ENCODE measurements around the gene PTPRZ1. TPM values are rescaled to one million over a fixed set of nuclear protein-coding genes. Genes with fewer than 3 reads are reported as not detected.

The PTPRZ1 gene
- total RNA-seq, 3 donors from 2014 or later (not counting 1 experiment from before 2014, with no cell fraction given) = not detected

DNA sequence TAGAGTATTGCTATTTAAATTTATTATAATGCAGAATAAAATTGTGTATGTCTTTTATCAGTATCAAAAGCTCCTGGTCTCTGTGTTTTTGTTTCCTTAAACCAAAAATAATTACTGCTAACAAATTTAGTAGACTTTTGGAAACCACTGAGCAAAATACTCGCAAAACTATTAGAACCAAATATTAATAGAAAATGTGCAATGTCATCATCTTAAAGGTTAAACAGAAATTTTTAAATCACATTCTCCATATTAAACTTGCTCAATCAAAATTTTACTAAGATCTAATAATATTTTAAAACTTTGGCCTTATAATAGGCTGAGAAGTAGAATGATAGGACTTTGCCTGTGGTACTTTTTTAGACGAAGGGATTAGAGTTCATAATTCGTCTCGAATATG lies 222.7 kb downstream of the PTPRZ1 start:
- H3K36me3 ChIP-seq (ENCODE audit: control insufficient read depth, insufficient read depth, low read length) = no peaks in the 10 kb centered on the region
- H3K4me3 ChIP-seq (ENCODE audit: low read length) = no peak overlapping the region
- Mint-ChIP-seq H3K4me3 (no peak overlapping the region), H3K36me3 (peaks cover 6% of the 10 kb centered on the region), H3K9me3 (peaks cover 0 to 3% of the 10 kb centered on the region in 2 donors), H3K4me1 (no peaks in the 10 kb centered on the region), H3K27me3 (ENCODE audit: low read depth in 2 of 2) (no peaks in the 10 kb centered on the region), H3K27ac (no peak overlapping the region)
- no peaks in the 10 kb centered on the region for H3K4me1 ChIP-seq (ENCODE audit: control insufficient read depth, insufficient read depth, low read length)
- intact Hi-C loops (cut with micrococcal nuclease) = no loop called here
- no peak overlapping the region for H3K27ac ChIP-seq (ENCODE audit: low read length)
- no peaks in the 10 kb centered on the region for H3K9me3 ChIP-seq (ENCODE audit: control insufficient read depth, insufficient read depth, low read length)
- WGBS (ENCODE audit: insufficient coverage) = 93% methylated on average over 3 of the region's 4 CpGs
- TF ChIP-seq, protein P1, sequence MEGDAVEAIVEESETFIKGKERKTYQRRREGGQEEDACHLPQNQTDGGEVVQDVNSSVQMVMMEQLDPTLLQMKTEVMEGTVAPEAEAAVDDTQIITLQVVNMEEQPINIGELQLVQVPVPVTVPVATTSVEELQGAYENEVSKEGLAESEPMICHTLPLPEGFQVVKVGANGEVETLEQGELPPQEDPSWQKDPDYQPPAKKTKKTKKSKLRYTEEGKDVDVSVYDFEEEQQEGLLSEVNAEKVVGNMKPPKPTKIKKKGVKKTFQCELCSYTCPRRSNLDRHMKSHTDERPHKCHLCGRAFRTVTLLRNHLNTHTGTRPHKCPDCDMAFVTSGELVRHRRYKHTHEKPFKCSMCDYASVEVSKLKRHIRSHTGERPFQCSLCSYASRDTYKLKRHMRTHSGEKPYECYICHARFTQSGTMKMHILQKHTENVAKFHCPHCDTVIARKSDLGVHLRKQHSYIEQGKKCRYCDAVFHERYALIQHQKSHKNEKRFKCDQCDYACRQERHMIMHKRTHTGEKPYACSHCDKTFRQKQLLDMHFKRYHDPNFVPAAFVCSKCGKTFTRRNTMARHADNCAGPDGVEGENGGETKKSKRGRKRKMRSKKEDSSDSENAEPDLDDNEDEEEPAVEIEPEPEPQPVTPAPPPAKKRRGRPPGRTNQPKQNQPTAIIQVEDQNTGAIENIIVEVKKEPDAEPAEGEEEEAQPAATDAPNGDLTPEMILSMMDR (IDR thresholded peaks at IDR 0.05) = no peak
- DNase-seq = no peak
- no peak for ATAC-seq
- H3K27me3 ChIP-seq (ENCODE audit: control insufficient read depth, insufficient read depth, low read length) = no peaks in the 10 kb centered on the region

DNA sequence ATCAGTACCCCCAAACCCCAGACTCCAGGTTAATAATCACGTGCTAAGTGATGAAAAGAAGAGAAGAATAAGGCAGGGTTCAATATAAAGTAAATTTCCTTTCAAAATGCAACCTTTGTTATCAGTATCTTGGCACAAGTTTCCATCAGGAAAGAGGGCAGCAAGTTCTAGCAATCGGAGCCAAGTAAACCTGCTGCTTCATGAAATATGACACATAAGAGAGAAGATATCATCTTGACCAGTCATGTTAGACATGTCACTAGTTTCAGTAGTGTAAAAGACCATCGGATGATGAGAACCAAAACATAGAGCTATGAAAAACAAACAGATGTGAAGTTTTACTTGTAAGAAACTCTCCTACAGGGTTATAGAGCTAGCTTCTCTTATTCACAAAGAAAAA lies 227.1 kb downstream of the PTPRZ1 start:
- H3K4me1 Mint-ChIP-seq = no peaks in the 10 kb centered on the region
- Histone ChIP-seq H3K36me3 (ENCODE audit: control insufficient read depth, insufficient read depth, low read length) (no peaks in the 10 kb centered on the region), H3K4me3 (ENCODE audit: low read length) (no peak overlapping the region), H3K4me1 (ENCODE audit: control insufficient read depth, insufficient read depth, low read length) (no peaks in the 10 kb centered on the region), H3K27me3 (ENCODE audit: control insufficient read depth, insufficient read depth, low read length) (no peaks in the 10 kb centered on the region), H3K9me3 (ENCODE audit: control insufficient read depth, insufficient read depth, low read length) (no peaks in the 10 kb centered on the region), H3K27ac (ENCODE audit: low read length) (no peak overlapping the region)
- H3K36me3 Mint-ChIP-seq = peaks cover 11% of the 10 kb centered on the region
- 77% methylated on average over 2 of the region's 3 CpGs for WGBS (ENCODE audit: insufficient coverage)
- ATAC-seq = no peak
- H3K9me3 Mint-ChIP-seq = peaks cover 6 to 10% of the 10 kb centered on the region in 2 donors
- TF ChIP-seq, protein P1 (IDR thresholded peaks at IDR 0.05) = no peak
- no peak overlapping the region for H3K4me3 Mint-ChIP-seq
- no peak overlapping the region for H3K27ac Mint-ChIP-seq
- intact Hi-C loops (cut with micrococcal nuclease) = no loop called here
- no peak for DNase-seq
- no peaks in the 10 kb centered on the region for H3K27me3 Mint-ChIP-seq (ENCODE audit: low read depth in 2 of 2)

DNA sequence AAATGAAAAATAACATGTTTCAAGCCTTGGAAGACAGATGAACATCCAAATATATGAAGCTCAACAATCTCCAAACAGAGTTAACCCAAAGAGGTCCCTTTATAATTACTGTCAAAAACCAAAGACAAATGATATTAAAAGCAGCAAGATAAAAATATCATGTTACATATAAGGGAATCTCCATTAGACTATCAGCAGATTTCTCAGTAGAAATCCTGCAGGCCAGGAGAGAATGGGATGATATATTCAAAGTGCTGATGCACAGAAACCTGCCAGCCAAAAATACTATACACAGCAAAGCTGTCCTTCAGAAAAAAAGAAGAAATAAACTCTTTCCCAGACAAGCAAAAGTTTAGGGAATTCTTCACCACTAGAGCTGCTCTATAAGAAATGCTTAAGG lies 230.1 kb downstream of the PTPRZ1 start:
- Mint-ChIP-seq H3K9me3 (peaks cover 11 to 20% of the 10 kb centered on the region in 2 donors), H3K4me1 (no peaks in the 10 kb centered on the region)
- no peak overlapping the region for H3K27ac ChIP-seq (ENCODE audit: low read length)

More for the DNA sequence above, 230.1 kb downstream of the PTPRZ1 start:
- no peaks in the 10 kb centered on the region for H3K9me3 ChIP-seq (ENCODE audit: control insufficient read depth, insufficient read depth, low read length)
- H3K36me3 ChIP-seq (ENCODE audit: control insufficient read depth, insufficient read depth, low read length) = no peaks in the 10 kb centered on the region
- Mint-ChIP-seq H3K27ac (no peak overlapping the region), H3K27me3 (ENCODE audit: low read depth in 2 of 2) (no peaks in the 10 kb centered on the region), H3K36me3 (peaks cover 27% of the 10 kb centered on the region), H3K4me3 (no peak overlapping the region)
- no peak for ATAC-seq
- no peak for DNase-seq
- no peaks in the 10 kb centered on the region for H3K27me3 ChIP-seq (ENCODE audit: control insufficient read depth, insufficient read depth, low read length)
- no peaks in the 10 kb centered on the region for H3K4me1 ChIP-seq (ENCODE audit: control insufficient read depth, insufficient read depth, low read length)
- TF ChIP-seq, protein P1 (IDR thresholded peaks at IDR 0.05) = no peak
- no peak overlapping the region for H3K4me3 ChIP-seq (ENCODE audit: low read length)
- intact Hi-C loops (cut with micrococcal nuclease) = no loop called here

Measured in natural killer cell (primary cell).